OCI-LY7 (cell line): ENCODE data around the gene COL6A2. TPM values are rescaled to one million over a fixed set of nuclear protein-coding genes. Genes with fewer than 3 reads are reported as not detected.

ENCODE experiments used
- BruUV-seq: library from RNA; stranded (reverse); fragments of 400-500 nt; replicated peaks from 2 replicates; lab custom pipeline; 2021; lab: Mats Ljungman, UMichigan
- CTCF ChIA-PET: fragments of 300-600 bp; sonication (Branson Sonifier 250); formaldehyde crosslinking; loops from one replicate; lab custom pipeline; 2022; ENCODE audit warnings: antibody characterized with exemption; ENCODE audit not compliant: unreplicated experiment; lab: Charles Lee
- POLR2A ChIA-PET: fragments of 300-600 bp; sonication (Branson Sonifier 250); formaldehyde crosslinking; loops from one replicate; lab custom pipeline; 2022; ENCODE audit warnings: antibody characterized with exemption; lab: Charles Lee
- DNase-seq: peaks from one replicate; pipeline ENCODE4 v3.0.0-alpha.2; 2015; ENCODE audit warnings: low spot score
- H2AFZ ChIP-seq: fragments of 200-600 bp; sonication (generic), shearing (Covaris generic); 2 replicates; pipeline ENCODE4 v1.6.1; 2014; ENCODE audit warnings: mild to moderate bottlenecking, antibody characterized with exemption, low read length, moderate library complexity
- H3K27ac ChIP-seq: fragments of 200-600 bp; sonication (generic); 2 replicates; pipeline ENCODE4 v1.5.1; 2014; ENCODE audit warnings: mixed run types, low read depth, mild to moderate bottlenecking, moderate library complexity, low read length, inconsistent platforms; ENCODE audit not compliant: poor library complexity, severe bottlenecking
- H3K36me3 ChIP-seq: fragments of 200-600 bp; sonication (generic); 2 replicates; pipeline ENCODE4 v1.6.1; 2014; ENCODE audit warnings: mild to moderate bottlenecking, antibody characterized with exemption, low read length, moderate library complexity, mixed read lengths; ENCODE audit not compliant: insufficient read depth
- H3K4me1 ChIP-seq: fragments of 200-600 bp; sonication (generic); 2 replicates; pipeline ENCODE4 v1.5.1; 2014; ENCODE audit warnings: mild to moderate bottlenecking, low read length; ENCODE audit not compliant: insufficient read depth, poor library complexity, severe bottlenecking
- H3K4me2 ChIP-seq: fragments of 200-600 bp; sonication (generic); 2 replicates; pipeline ENCODE4 v1.6.1; 2014; ENCODE audit warnings: mild to moderate bottlenecking, low read length
- H3K4me3 ChIP-seq: fragments of 200-600 bp; sonication (generic); 2 replicates; pipeline ENCODE4 v1.5.1; 2014; ENCODE audit warnings: mild to moderate bottlenecking, low read depth, low read length; ENCODE audit not compliant: poor library complexity, severe bottlenecking
- H3K79me2 ChIP-seq: fragments of 200-600 bp; sonication (generic); 2 replicates; pipeline ENCODE4 v1.6.1; 2016; ENCODE audit warnings: low read depth, mild to moderate bottlenecking, low read length, moderate library complexity, mixed read lengths; ENCODE audit not compliant: insufficient read depth
- H3K9me2 ChIP-seq: fragments of 200-600 bp; sonication (generic); 2 replicates; pipeline ENCODE4 v1.6.1; 2016; ENCODE audit warnings: mild to moderate bottlenecking, low read length, mixed read lengths; ENCODE audit not compliant: insufficient read depth
- H3K9me3 ChIP-seq: fragments of 200-600 bp; sonication (generic); 2 replicates; pipeline ENCODE4 v1.6.1; 2014; ENCODE audit warnings: mild to moderate bottlenecking, mixed run types, low read length, mixed read lengths
- H4K20me1 ChIP-seq: fragments of 200-600 bp; sonication (generic); 2 replicates; pipeline ENCODE4 v1.6.1; 2014; ENCODE audit warnings: mild to moderate bottlenecking, antibody characterized with exemption, low read length, moderate library complexity, mixed read lengths; ENCODE audit not compliant: insufficient read depth
- CTCF ChIP-seq: fragments of 200-600 bp; sonication (generic); conservative IDR thresholded peaks from 2 replicates; pipeline ENCODE4 v1.5.1; 2014; ENCODE audit warnings: mild to moderate bottlenecking, antibody characterized with exemption, low read length, moderate library complexity, mixed read lengths
- EZH2phosphoT487 ChIP-seq: fragments of 200-600 bp; sonication (generic); IDR thresholded peaks from 2 replicates; pipeline ENCODE4 v1.6.1; 2018; ENCODE audit warnings: low read depth, borderline replicate concordance, mild to moderate bottlenecking, mixed run types, antibody characterized with exemption, low read length, moderate library complexity, mixed read lengths
- intact Hi-C: fragments of 100-400 bp; cut with micrococcal nuclease; formaldehyde crosslinking; loops from one replicate; pipeline ENCODE4 v1.10.0; 2022; ENCODE audit not compliant: unreplicated experiment
- total RNA-seq, 2 experiments: library from RNA; depleted of rRNA in 1 of 2; stranded (reverse); fragments of >200 nt in 1 of 2; shearing (Covaris generic) in 1 of 2; gene quantifications; 2 replicates each; pipeline ENCODE4 v1.2.3, GENCODE V29; 2014 to 2022

COL6A2 gene
- total RNA-seq, 2 experiments from 2014 or later, result not detected

- no TSS peak for BruUV-seq
- Histone ChIP-seq H3K4me2 (no peak overlapping the region), H3K9me3 (no peaks in the 10 kb centered on the region), H3K36me3 (no peaks in the 10 kb centered on the region), H3K9me2 (no peaks in the 10 kb centered on the region), H3K27ac (no peak overlapping the region), H4K20me1 (no peaks in the 10 kb centered on the region), H3K79me2 (no peaks in the 10 kb centered on the region), H2AFZ (no peak overlapping the region), H3K4me1 (no peaks in the 10 kb centered on the region), H3K4me3 (no peak overlapping the region)
- TF ChIP-seq CTCF (no peak), EZH2phosphoT487 (no peak)
- DNase-seq, result no peak
- ChIA-PET POLR2A (no interaction called here), CTCF (no interaction called here)
- intact Hi-C loops, result no loop called here
Observed at GRCh38 chr21:46092811-46093667, 4.9 kb upstream of the COL6A2 start.

DNA sequence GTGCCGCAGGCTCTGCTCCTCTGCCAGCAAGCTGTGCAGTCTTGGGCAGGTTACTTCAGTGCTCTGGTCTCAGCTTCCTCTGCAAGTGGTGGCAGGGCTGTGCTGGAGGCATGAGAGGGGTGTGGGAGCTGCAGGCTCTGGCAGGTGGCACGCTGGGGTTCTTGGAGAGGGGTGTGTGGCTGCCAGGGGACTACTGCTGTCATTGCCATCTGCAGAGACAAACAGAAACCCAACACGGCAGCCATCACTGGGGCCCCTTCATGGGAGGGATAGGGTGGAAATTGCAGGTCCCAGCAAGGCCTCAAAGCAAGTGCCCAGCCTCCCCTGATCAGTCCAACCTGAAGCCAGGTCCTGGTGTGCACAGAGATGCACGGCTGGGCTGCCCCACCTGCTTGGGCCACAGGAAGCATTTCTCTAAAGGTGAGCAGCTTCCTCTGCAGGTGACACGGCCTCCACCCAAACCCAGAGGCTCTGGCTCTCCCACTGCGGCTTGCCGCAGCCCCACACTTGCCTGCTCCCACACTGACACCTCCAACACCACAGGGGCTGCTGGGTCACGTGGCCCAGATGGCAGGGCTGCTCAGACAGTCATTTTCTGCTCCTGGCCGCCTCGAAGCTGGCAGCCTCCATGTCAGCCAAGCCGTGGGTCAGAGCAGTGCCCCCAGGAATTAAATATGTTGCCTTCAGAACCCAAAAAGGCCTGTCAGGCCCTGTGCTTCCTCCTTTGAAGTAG lies 4.1 kb upstream of the COL6A2 start:
- POLR2A ChIA-PET, result interaction anchor here (0.6 kb wide), 1 partner anchor 9 kb away, joined by 3 read pairs; no protein-coding TSS in a partner anchor
- no TSS peak for BruUV-seq

More for the DNA sequence above, 4.1 kb upstream of the COL6A2 start:
- intact Hi-C loops, result no loop called here
- H2AFZ ChIP-seq, result no peak overlapping the region
- no peaks in the 10 kb centered on the region for H3K4me1 ChIP-seq
- no peak for DNase-seq
- no peaks in the 10 kb centered on the region for H4K20me1 ChIP-seq
- no peaks in the 10 kb centered on the region for H3K36me3 ChIP-seq
- no peaks in the 10 kb centered on the region for H3K79me2 ChIP-seq
- TF ChIP-seq CTCF (no peak), EZH2phosphoT487 (no peak)
- no peak overlapping the region for H3K4me3 ChIP-seq
- CTCF ChIA-PET, result no interaction called here
- H3K9me3 ChIP-seq, result no peaks in the 10 kb centered on the region
- no peak overlapping the region for H3K4me2 ChIP-seq
- no peaks in the 10 kb centered on the region for H3K9me2 ChIP-seq
- H3K27ac ChIP-seq, result no peak overlapping the region
